Uterus (tissue), 4 donors: ENCODE results near the gene LAMA1. TPM values are rescaled to one million over a fixed set of nuclear protein-coding genes. Genes with fewer than 3 reads are reported as not detected.

ENCODE experiments used
- DNase-seq, 2 donors: peaks; one replicate each; pipeline ENCODE4 v3.0.0-alpha.2; 2019 to 2020
- H3K27ac ChIP-seq, 2 donors: fragments of 200-600 bp; sonication (generic); 1 replicate in 1 of 2; 2 replicates in 1 of 2; pipeline ENCODE4 v1.5.1; 2016 to 2018
- H3K27me3 ChIP-seq, 2 donors: fragments of 200-600 bp; sonication (generic); one replicate each; pipeline ENCODE4 v1.5.1; 2018 to 2019; ENCODE audit warnings: control low read depth in 1 of 2
- H3K36me3 ChIP-seq, 2 donors: fragments of 200-600 bp; sonication (generic); one replicate each; pipeline ENCODE4 v1.5.1; 2019; ENCODE audit warnings: control low read depth in 1 of 2
- H3K4me1 ChIP-seq, 2 donors: fragments of 200-600 bp; sonication (generic); one replicate each; pipeline ENCODE4 v1.5.1; 2018 to 2019; ENCODE audit warnings: control low read depth in 1 of 2
- H3K4me3 ChIP-seq, 2 donors: fragments of 200-600 bp; sonication (generic); 1 replicate in 1 of 2; 2 replicates in 1 of 2; pipeline ENCODE4 v1.5.1; 2018 to 2019; ENCODE audit warnings: mild to moderate bottlenecking in 1 of 2
- H3K9me3 ChIP-seq, 2 donors: fragments of 200-600 bp; sonication (generic); one replicate each; pipeline ENCODE4 v1.5.1; 2019; ENCODE audit warnings: control low read depth in 1 of 2
- CTCF ChIP-seq, 4 experiments: fragments of 200-600 bp in 2 of 4; fragments of 450-650 bp in 2 of 4; sonication (generic) in 2 of 4; IDR thresholded peaks; one replicate each; pipeline ENCODE4 v1.5.1; 2016 to 2019; ENCODE audit warnings: antibody characterized with exemption in 4 of 4, mild to moderate bottlenecking in 2 of 4, moderate library complexity in 1 of 4
- POLR2A ChIP-seq, 2 donors: fragments of 450-650 bp; IDR thresholded peaks; one replicate each; pipeline ENCODE4 v1.6.1; 2016; ENCODE audit warnings: antibody characterized with exemption in 2 of 2, mild to moderate bottlenecking in 1 of 2, moderate library complexity in 1 of 2
- intact Hi-C: fragments of 100-400 bp; cut with DNase I; formaldehyde crosslinking; loops from one replicate; pipeline ENCODE4 v1.15.1; 2023; ENCODE audit warnings: low total_unique reads
- total RNA-seq, 4 donors: library from RNA; depleted of rRNA in 3 of 4; stranded (reverse); fragments of >200 nt in 3 of 4; gene quantifications; one replicate each; pipeline versions ENCODE4 v1.1.0 to v1.2.4, GENCODE V29; 2014 to 2023
- donor health status: DM: yes; HTN: yes; CAD: no.

Gene LAMA1
- total RNA-seq, 4 donors from 2014 or later = 0.88 to 13.5 (median 2.1) TPM

DNA sequence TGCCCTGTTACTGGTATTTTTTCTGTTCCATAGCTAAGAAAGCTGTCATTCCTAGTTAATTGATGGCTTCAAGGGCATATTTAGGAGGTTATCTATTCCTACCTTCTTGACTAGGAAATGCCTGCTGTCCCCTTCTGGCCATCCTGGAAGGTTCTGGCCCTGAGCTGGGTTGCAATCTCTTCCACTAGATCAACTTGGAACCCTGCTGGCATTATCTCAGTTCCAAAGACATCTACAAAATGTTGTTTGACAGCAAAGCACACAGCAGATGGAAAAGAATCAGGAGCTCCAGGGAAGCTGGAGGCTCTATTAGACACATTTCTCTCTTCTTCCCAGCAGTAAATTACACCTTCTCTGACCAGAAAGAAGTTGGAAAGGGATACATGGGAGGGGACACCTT, 196.0 kb downstream of the LAMA1 start:
- DNase-seq = no peak
- Histone ChIP-seq H3K9me3 (no peaks in the 10 kb centered on the region), H3K4me1 (no peaks in the 10 kb centered on the region), H3K36me3 (no peaks in the 10 kb centered on the region), H3K27me3 (no peaks in the 10 kb centered on the region), H3K4me3 (no peak overlapping the region), H3K27ac (no peak overlapping the region)
- intact Hi-C loops = loop anchor here (10.0 kb wide), 1 partner anchor 253 kb away; no protein-coding TSS in a partner anchor
- TF ChIP-seq CTCF (IDR thresholded peaks at IDR 0.05) = no peak
- no peak for TF ChIP-seq POLR2A (IDR thresholded peaks at IDR 0.05)

- no peaks in the 10 kb centered on the region for H3K36me3 ChIP-seq
- peak; percentile 39 to 42 for DNase-seq
- H3K4me1 ChIP-seq = no peaks in the 10 kb centered on the region
- no peaks in the 10 kb centered on the region for H3K9me3 ChIP-seq
- TF ChIP-seq CTCF (IDR thresholded peaks at IDR 0.05) (peak; percentile 32 to 57 (median 50)), POLR2A (IDR thresholded peaks at IDR 0.05) (no peak)
- no peak overlapping the region for H3K27ac ChIP-seq
- H3K4me3 ChIP-seq = no peak overlapping the region
- intact Hi-C loops = loop anchor here (10.0 kb wide), 1 partner anchor 254 kb away; no protein-coding TSS in a partner anchor
- no peaks in the 10 kb centered on the region for H3K27me3 ChIP-seq
These were observed 197.3 kb downstream of the LAMA1 start for GRCh38 chr18:6920099-6920955.

DNA sequence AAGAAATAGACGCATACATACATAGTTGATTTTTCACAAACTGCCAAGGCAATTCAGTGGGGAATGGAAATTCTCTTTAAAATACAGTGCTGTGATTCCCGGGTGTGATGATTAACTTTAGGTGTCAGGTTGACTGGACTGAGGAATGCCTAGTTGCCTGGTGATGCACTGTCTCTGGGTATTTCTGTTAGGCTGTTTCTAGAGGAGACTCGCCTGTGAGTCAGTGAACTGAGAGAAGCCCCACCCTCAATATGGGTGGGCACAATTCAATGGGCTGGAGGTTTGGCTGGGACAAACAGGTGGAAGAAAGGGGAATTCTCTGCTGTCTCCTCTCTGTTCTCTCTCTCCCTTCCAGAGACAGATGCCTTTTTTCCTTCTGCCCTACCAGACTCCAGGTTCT, 200.5 kb downstream of the LAMA1 start:
- H3K4me3 ChIP-seq = no peak overlapping the region
- no peaks in the 10 kb centered on the region for H3K36me3 ChIP-seq
- TF ChIP-seq POLR2A (IDR thresholded peaks at IDR 0.05) (no peak), CTCF (IDR thresholded peaks at IDR 0.05) (no peak)
- intact Hi-C loops = no loop called here
- no peaks in the 10 kb centered on the region for H3K4me1 ChIP-seq
- H3K9me3 ChIP-seq = no peaks in the 10 kb centered on the region
- no peak for DNase-seq
- H3K27ac ChIP-seq = no peak overlapping the region
- no peaks in the 10 kb centered on the region for H3K27me3 ChIP-seq

GRCh38 chr18:6901286-6901926, 216.2 kb downstream of the LAMA1 start:
- Histone ChIP-seq H3K4me1 (no peaks in the 10 kb centered on the region), H3K27me3 (no peaks in the 10 kb centered on the region), H3K4me3 (no peak overlapping the region), H3K36me3 (no peaks in the 10 kb centered on the region), H3K9me3 (no peaks in the 10 kb centered on the region), H3K27ac (no peak overlapping the region)
- no peak for TF ChIP-seq POLR2A (IDR thresholded peaks at IDR 0.05)
- no peak for TF ChIP-seq CTCF (IDR thresholded peaks at IDR 0.05)
- DNase-seq = no peak
- intact Hi-C loops = no loop called here

- intact Hi-C loops = no loop called here
- H3K4me3 ChIP-seq = no peak overlapping the region
- TF ChIP-seq CTCF (IDR thresholded peaks at IDR 0.05) (no peak), POLR2A (IDR thresholded peaks at IDR 0.05) (no peak)
- no peaks in the 10 kb centered on the region for H3K4me1 ChIP-seq
- no peaks in the 10 kb centered on the region for H3K36me3 ChIP-seq
- no peaks in the 10 kb centered on the region for H3K9me3 ChIP-seq
- H3K27me3 ChIP-seq = no peaks in the 10 kb centered on the region
- no peak for DNase-seq
- no peak overlapping the region for H3K27ac ChIP-seq
These were observed 225.8 kb downstream of the LAMA1 start for GRCh38 chr18:6891788-6892187.
